HepG2 (cell line): ENCODE data around the gene CARD9. TPM values are rescaled to one million over a fixed set of nuclear protein-coding genes. Genes with fewer than 3 reads are reported as not detected.

Experiments used
- ATAC-seq: fragments of 200-7000 bp; cut with Tn5 transposase; 3 replicates; pipeline ENCODE4 v1.9.1; 2020; ENCODE audit warnings: mild to moderate bottlenecking, moderate library complexity
- BruUV-seq: library from RNA; stranded (reverse); fragments of 400-500 nt; replicated peaks from 2 replicates; lab custom pipeline; 2021; lab: Mats Ljungman, UMichigan
- CTCF ChIA-PET: fragments of 300-600 bp; formaldehyde crosslinking; extraction: SDS; loops from one replicate; lab custom pipeline; 2021; ENCODE audit warnings: low total read pairs, inconsistent platforms, low intra/inter-chr PET ratio; lab: Yijun Ruan, JAX
- POLR2A ChIA-PET: fragments of 350-600 bp; sonication (Branson Sonifier 250); formaldehyde crosslinking; loops from one replicate; lab custom pipeline; 2020; ENCODE audit warnings: antibody characterized with exemption, inconsistent platforms; lab: Yijun Ruan, JAX
- DNase-seq: peaks from one replicate; pipeline ENCODE4 v3.0.0-alpha.2; 2015; ENCODE audit warnings: low spot score
- FAIRE-seq: peaks from 3 replicates; lab custom pipeline; 2011; peaks lifted over from hg19 to GRCh38; lab: Jason Lieb, UNC
- H2AFZ ChIP-seq: one replicate; pipeline ENCODE4 v1.6.1; 2011; ENCODE audit warnings: low read length, inconsistent platforms
- H3K27ac ChIP-seq: fragments of 300-600 bp; 3 replicates; pipeline ENCODE4 v1.8.0; 2011; ENCODE audit warnings: mixed run types, mild to moderate bottlenecking, mixed read lengths, low read length, inconsistent platforms; ENCODE audit not compliant: insufficient read depth; ENCODE audit errors: extremely low read length
- H3K27me3 ChIP-seq, 2 experiments: fragments of 200-600 bp in 1 of 2; 2 replicates in 1 of 2; 3 replicates in 1 of 2; pipeline versions ENCODE4 v1.6.0 to v1.8.0; 2011; ENCODE audit warnings: low read length in 2 of 2, mild to moderate bottlenecking in 2 of 2, moderate library complexity in 2 of 2, inconsistent platforms in 1 of 2; ENCODE audit not compliant: insufficient read depth in 2 of 2, control insufficient read depth in 1 of 2
- H3K36me3 ChIP-seq, 2 experiments: fragments of 200-600 bp in 1 of 2; replicated peaks in 1 of 2; 2 replicates in 1 of 2; 3 replicates in 1 of 2; pipeline versions ENCODE4 v1.5.1 to v1.8.0; 2011; ENCODE audit warnings: low read length in 2 of 2, inconsistent platforms in 1 of 2; ENCODE audit not compliant: insufficient read depth in 2 of 2, control insufficient read depth in 1 of 2
- H3K4me1 ChIP-seq: 2 replicates; pipeline ENCODE4 v1.5.1; 2012; ENCODE audit warnings: low read length, inconsistent platforms; ENCODE audit not compliant: insufficient read depth
- H3K4me2 ChIP-seq: 2 replicates; pipeline ENCODE4 v1.6.0; 2011; ENCODE audit warnings: low read depth, low read length, inconsistent platforms
- H3K4me3 ChIP-seq, 3 experiments: fragments of 200-600 bp in 1 of 3; sonication (generic), shearing (Covaris generic) in 1 of 3; replicated peaks in 1 of 3; 2 replicates each; pipeline ENCODE4 v1.5.1; 2011 to 2016; ENCODE audit warnings: low read length in 3 of 3, inconsistent platforms in 2 of 3, low read depth in 2 of 3, mild to moderate bottlenecking in 2 of 3, control low read depth in 1 of 3, mixed read lengths in 1 of 3; ENCODE audit not compliant: insufficient read depth in 1 of 3
- H3K79me2 ChIP-seq: one replicate; pipeline ENCODE4 v1.6.1; 2011; ENCODE audit warnings: low read length, inconsistent platforms; ENCODE audit not compliant: insufficient read depth
- H3K9ac ChIP-seq: 2 replicates; pipeline ENCODE4 v1.6.0; 2011; ENCODE audit warnings: mild to moderate bottlenecking, low read depth, low read length, inconsistent platforms; ENCODE audit not compliant: insufficient read depth
- H3K9me3 ChIP-seq: 2 replicates; pipeline ENCODE4 v1.5.1; 2012; ENCODE audit warnings: mild to moderate bottlenecking, low read length
- H4K20me1 ChIP-seq: 2 replicates; pipeline ENCODE4 v1.6.0; 2011; ENCODE audit warnings: inconsistent platforms, mild to moderate bottlenecking, low read length, moderate library complexity; ENCODE audit not compliant: insufficient read depth
- BCL6 ChIP-seq: IDR thresholded peaks from 2 replicates; pipeline ENCODE4 v1.6.1; 2016; ENCODE audit warnings: missing genetic modification reagents, missing compliant biosample characterization
- HNRNPL ChIP-seq: fragments of 200-400 bp; formaldehyde crosslinking; IDR thresholded peaks from 2 replicates; pipeline ENCODE4 v1.6.1; 2017; ENCODE audit warnings: mild to moderate bottlenecking, low read depth, low read length
- IRF2 ChIP-seq: IDR thresholded peaks from 2 replicates; pipeline ENCODE4 v1.6.1; 2018; ENCODE audit warnings: missing genetic modification reagents, missing compliant biosample characterization
- MIER2 ChIP-seq: IDR thresholded peaks from 2 replicates; pipeline ENCODE4 v1.6.1; 2016; ENCODE audit warnings: missing biosample characterization, missing genetic modification reagents
- NCOA2 ChIP-seq: sonication (generic); formaldehyde crosslinking; IDR thresholded peaks from 2 replicates; pipeline ENCODE4 v1.8.0; 2022; ENCODE audit warnings: inconsistent platforms
- NFRKB ChIP-seq: fragments of 450-650 bp; IDR thresholded peaks from 2 replicates; pipeline ENCODE4 v1.6.1; 2017
- NFYB ChIP-seq: sonication (generic); formaldehyde crosslinking; IDR thresholded peaks from 2 replicates; pipeline ENCODE4 v1.4.0; 2020; ENCODE audit warnings: missing genetic modification reagents
- NFYC ChIP-seq: IDR thresholded peaks from 2 replicates; pipeline ENCODE4 v1.6.1; 2016; ENCODE audit warnings: missing genetic modification reagents, missing compliant biosample characterization
- NR2F1 ChIP-seq, 2 experiments: fragments of 450-650 bp in 1 of 2; formaldehyde crosslinking in 1 of 2; IDR thresholded peaks; 2 replicates each; pipeline versions ENCODE4 v1.5.0 to v1.6.1; 2016 to 2020; ENCODE audit warnings: mild to moderate bottlenecking in 1 of 2, missing compliant biosample characterization in 1 of 2, missing genetic modification reagents in 1 of 2, moderate library complexity in 1 of 2
- SOX6 ChIP-seq, 2 experiments: fragments of 450-650 bp in 1 of 2; sonication (generic) in 1 of 2; formaldehyde crosslinking in 1 of 2; IDR thresholded peaks; 2 replicates each; pipeline versions ENCODE4 v1.4.0 to v1.6.1; 2017 to 2020; ENCODE audit warnings: antibody characterized with exemption in 1 of 2, mild to moderate bottlenecking in 1 of 2, missing genetic modification reagents in 1 of 2
- SP5 ChIP-seq: IDR thresholded peaks from 2 replicates; pipeline ENCODE4 v1.6.1; 2016; ENCODE audit warnings: low read depth, borderline replicate concordance
- TFE3 ChIP-seq: IDR thresholded peaks from 2 replicates; pipeline ENCODE4 v1.6.1; 2016
- ZNF282 ChIP-seq: fragments of 450-650 bp; IDR thresholded peaks from 2 replicates; pipeline ENCODE4 v1.6.1; 2018; ENCODE audit not compliant: partially characterized antibody
- ZNF367 ChIP-seq: sonication (generic); formaldehyde crosslinking; IDR thresholded peaks from 2 replicates; pipeline ENCODE4 v1.4.0; 2020; ENCODE audit warnings: missing genetic modification reagents, borderline replicate concordance
- ZNF446 ChIP-seq: sonication (generic); formaldehyde crosslinking; IDR thresholded peaks from 2 replicates; pipeline ENCODE4 v1.5.0; 2020; ENCODE audit warnings: mild to moderate bottlenecking, missing genetic modification reagents
- ZSCAN25 ChIP-seq: sonication (generic); formaldehyde crosslinking; IDR thresholded peaks from 2 replicates; pipeline ENCODE4 v1.8.0; 2022; ENCODE audit warnings: mild to moderate bottlenecking, missing genetic modification reagents
- WGBS: methylation state at CpG from one replicate; pipeline ENCODE4 v1.1.6; 2017; ENCODE audit warnings: low lambda C conversion rate; 5-methylcytosine and 5-hydroxymethylcytosine counted together
- in situ Hi-C: cut with HindIII; loops from 2 replicates; pipeline ENCODE4 v1.10.0; 2017; ENCODE audit warnings: low pct_unique_long_range_greater_than_20kb; ENCODE audit not compliant: extremely low pct_ligation_motif_present
- intact Hi-C: fragments of 100-400 bp; cut with micrococcal nuclease; formaldehyde crosslinking; loops from one replicate; pipeline ENCODE4 v1.10.0; 2022; ENCODE audit not compliant: unreplicated experiment
- polyA plus RNA-seq, 8 experiments: library from polyadenylated mRNA; depleted of rRNA in 3 of 8; stranded (reverse) in 7 of 8; unstranded in 1 of 8; fragments of >200 nt; fragmentation: Illumina TruSeq in 4 of 8; extraction: Trizol in 4 of 8; gene quantifications; 2 replicates each; pipeline versions ENCODE4 v1.2.1 to v1.2.3, GENCODE V29; 2011 to 2016; ENCODE audit warnings: low read depth in 4 of 8, missing spikeins in 1 of 8, mixed read lengths in 1 of 8; ENCODE audit not compliant: insufficient read depth in 1 of 8
- total RNA-seq, 5 experiments: library from RNA; depleted of rRNA; stranded (reverse); fragments of >200 nt; fragmentation: Illumina TruSeq; extraction: Trizol; gene quantifications; 2 replicates each; pipeline ENCODE4 v1.2.3, GENCODE V29; 2016; ENCODE audit warnings: low read depth in 1 of 5
- TF ChIP-seq, protein P1 (sequence below): sonication (generic); formaldehyde crosslinking; IDR thresholded peaks from 2 replicates; pipeline ENCODE4 v1.5.1; 2020; ENCODE audit warnings: mild to moderate bottlenecking, missing genetic modification reagents, moderate library complexity
- TF ChIP-seq, protein P2 (sequence below): sonication (generic); formaldehyde crosslinking; IDR thresholded peaks from 2 replicates; pipeline ENCODE4 v1.4.0; 2020; ENCODE audit warnings: missing genetic modification reagents

The CARD9 gene
- total and polyA plus RNA-seq, 2 of the 13 experiments (the other 11 are each of a cell fraction or from before 2014, with no cell fraction given) = 3.3 to 7.4 TPM

GRCh38 chr9:136354592-136355085, 18.8 kb downstream of the CARD9 start:
- Histone ChIP-seq H3K4me2 (peak overlapping the region; percentile 90), H2AFZ (no peak overlapping the region), H3K27me3 (peaks cover 0 to 9% of the 10 kb centered on the region in 2 experiments; a peak in 2 of 5 replicates), H3K36me3 (no peaks in the 10 kb centered on the region), H3K9me3 (no peaks in the 10 kb centered on the region), H3K4me1 (peaks cover 44% of the 10 kb centered on the region), H4K20me1 (no peaks in the 10 kb centered on the region), H3K9ac (peak overlapping the region; percentile 26; the same call in 1 of the 2 replicates), H3K4me3 (peak overlapping the region in 2 of 3 experiments; percentile 26 to 67; a peak in 4 of 6 replicates), H3K79me2 (no peaks in the 10 kb centered on the region), H3K27ac (no peak overlapping the region)
- DNase-seq = no peak
- ChIA-PET CTCF (no interaction called here), POLR2A (interaction anchor here (1.7 to 3.3 kb wide), 2 partner anchors 9 kb away, joined by 32 to 37 read pairs; partner anchors contain the start of gene DNLZ)
- intact Hi-C loops = loop anchor here (1.0 kb wide), 1 partner anchor 9 kb away; no protein-coding TSS in a partner anchor
- in situ Hi-C loops = no loop called here
- ATAC-seq = peak; percentile 53
- WGBS = 3% methylated on average over 16 of the region's 17 CpGs
- FAIRE-seq = no peak
- BruUV-seq = no TSS peak
- TF ChIP-seq NFYB (CRISPR knock-in tag) (no peak), ZNF367 (CRISPR knock-in tag) (no peak), NFRKB (no peak), NCOA2 (CRISPR knock-in tag) (0 out of 2 replicates have a peak, but pooled peaks have one; percentile 14), MIER2 (CRISPR knock-in tag) (no peak), SOX6 (IDR thresholded peaks at IDR 0.05) (no peak), SOX6 (CRISPR knock-in tag; IDR thresholded peaks at IDR 0.05) (0 out of 2 replicates have a peak, but pooled peaks have one; percentile 11), TFE3 (CRISPR knock-in tag) (peak; percentile 50; the same call in 1 of the 2 replicates), ZNF282 (no peak), HNRNPL (peak; percentile 74), ZSCAN25 (CRISPR knock-in tag) (peak; percentile 24; the same call in 1 of the 2 replicates), ZNF446 (CRISPR knock-in tag) (no peak), IRF2 (no peak), NR2F1 (CRISPR knock-in tag; IDR thresholded peaks at IDR 0.05) (0 out of 4 replicates have a peak, but pooled peaks of 1 of the 2 experiments have one; percentile 10), NFYC (no peak), BCL6 (peak; percentile 50), SP5 (CRISPR knock-in tag) (peak; percentile 31; the same call in 1 of the 2 replicates)
- TF ChIP-seq, protein P1, sequence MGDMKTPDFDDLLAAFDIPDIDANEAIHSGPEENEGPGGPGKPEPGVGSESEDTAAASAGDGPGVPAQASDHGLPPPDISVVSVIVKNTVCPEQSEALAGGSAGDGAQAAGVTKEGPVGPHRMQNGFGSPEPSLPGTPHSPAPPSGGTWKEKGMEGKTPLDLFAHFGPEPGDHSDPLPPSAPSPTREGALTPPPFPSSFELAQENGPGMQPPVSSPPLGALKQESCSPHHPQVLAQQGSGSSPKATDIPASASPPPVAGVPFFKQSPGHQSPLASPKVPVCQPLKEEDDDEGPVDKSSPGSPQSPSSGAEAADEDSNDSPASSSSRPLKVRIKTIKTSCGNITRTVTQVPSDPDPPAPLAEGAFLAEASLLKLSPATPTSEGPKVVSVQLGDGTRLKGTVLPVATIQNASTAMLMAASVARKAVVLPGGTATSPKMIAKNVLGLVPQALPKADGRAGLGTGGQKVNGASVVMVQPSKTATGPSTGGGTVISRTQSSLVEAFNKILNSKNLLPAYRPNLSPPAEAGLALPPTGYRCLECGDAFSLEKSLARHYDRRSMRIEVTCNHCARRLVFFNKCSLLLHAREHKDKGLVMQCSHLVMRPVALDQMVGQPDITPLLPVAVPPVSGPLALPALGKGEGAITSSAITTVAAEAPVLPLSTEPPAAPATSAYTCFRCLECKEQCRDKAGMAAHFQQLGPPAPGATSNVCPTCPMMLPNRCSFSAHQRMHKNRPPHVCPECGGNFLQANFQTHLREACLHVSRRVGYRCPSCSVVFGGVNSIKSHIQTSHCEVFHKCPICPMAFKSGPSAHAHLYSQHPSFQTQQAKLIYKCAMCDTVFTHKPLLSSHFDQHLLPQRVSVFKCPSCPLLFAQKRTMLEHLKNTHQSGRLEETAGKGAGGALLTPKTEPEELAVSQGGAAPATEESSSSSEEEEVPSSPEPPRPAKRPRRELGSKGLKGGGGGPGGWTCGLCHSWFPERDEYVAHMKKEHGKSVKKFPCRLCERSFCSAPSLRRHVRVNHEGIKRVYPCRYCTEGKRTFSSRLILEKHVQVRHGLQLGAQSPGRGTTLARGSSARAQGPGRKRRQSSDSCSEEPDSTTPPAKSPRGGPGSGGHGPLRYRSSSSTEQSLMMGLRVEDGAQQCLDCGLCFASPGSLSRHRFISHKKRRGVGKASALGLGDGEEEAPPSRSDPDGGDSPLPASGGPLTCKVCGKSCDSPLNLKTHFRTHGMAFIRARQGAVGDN = peak; percentile 43
- TF ChIP-seq, protein P2, sequence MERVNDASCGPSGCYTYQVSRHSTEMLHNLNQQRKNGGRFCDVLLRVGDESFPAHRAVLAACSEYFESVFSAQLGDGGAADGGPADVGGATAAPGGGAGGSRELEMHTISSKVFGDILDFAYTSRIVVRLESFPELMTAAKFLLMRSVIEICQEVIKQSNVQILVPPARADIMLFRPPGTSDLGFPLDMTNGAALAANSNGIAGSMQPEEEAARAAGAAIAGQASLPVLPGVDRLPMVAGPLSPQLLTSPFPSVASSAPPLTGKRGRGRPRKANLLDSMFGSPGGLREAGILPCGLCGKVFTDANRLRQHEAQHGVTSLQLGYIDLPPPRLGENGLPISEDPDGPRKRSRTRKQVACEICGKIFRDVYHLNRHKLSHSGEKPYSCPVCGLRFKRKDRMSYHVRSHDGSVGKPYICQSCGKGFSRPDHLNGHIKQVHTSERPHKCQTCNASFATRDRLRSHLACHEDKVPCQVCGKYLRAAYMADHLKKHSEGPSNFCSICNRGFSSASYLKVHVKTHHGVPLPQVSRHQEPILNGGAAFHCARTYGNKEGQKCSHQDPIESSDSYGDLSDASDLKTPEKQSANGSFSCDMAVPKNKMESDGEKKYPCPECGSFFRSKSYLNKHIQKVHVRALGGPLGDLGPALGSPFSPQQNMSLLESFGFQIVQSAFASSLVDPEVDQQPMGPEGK (CRISPR knock-in tag) = peak; percentile 81
